Esophagus muscularis mucosa (tissue), 4 donors: ENCODE measurements around the gene ABHD5. TPM values are rescaled to one million over a fixed set of nuclear protein-coding genes. Genes with fewer than 3 reads are reported as not detected.
"Not testable (repeated sequence)": the region's sequence is repeated elsewhere in the genome, so short reads cannot be mapped to it uniquely, and the experiment has no call there.

ENCODE experiments used
- DNase-seq: peaks from one replicate; pipeline ENCODE4 v3.0.0-alpha.2; 2017; ENCODE audit errors: extremely low spot score
- H3K27ac ChIP-seq, 4 donors: fragments of 200-600 bp; sonication (generic); replicated peaks in 1 of 4; 1 replicate in 3 of 4; 2 replicates in 1 of 4; pipeline ENCODE4 v1.5.1; 2016 to 2019; ENCODE audit warnings: mild to moderate bottlenecking in 1 of 4
- H3K27me3 ChIP-seq, 4 donors: fragments of 200-600 bp; sonication (generic); one replicate each; pipeline versions ENCODE4 v1.5.1 to v1.6.0; 2016 to 2019
- H3K36me3 ChIP-seq, 4 donors: fragments of 200-600 bp; sonication (generic); one replicate each; pipeline ENCODE4 v1.5.1; 2016 to 2019
- H3K4me1 ChIP-seq, 4 donors: fragments of 200-600 bp; sonication (generic); one replicate each; pipeline ENCODE4 v1.5.1; 2016 to 2019
- H3K4me3 ChIP-seq, 4 donors: fragments of 200-600 bp; sonication (generic); 1 replicate in 2 of 4; 2 replicates in 2 of 4; pipeline ENCODE4 v1.5.1; 2016 to 2019; ENCODE audit warnings: mild to moderate bottlenecking in 4 of 4, moderate library complexity in 1 of 4
- H3K9me3 ChIP-seq, 4 donors: fragments of 200-600 bp; sonication (generic); 1 replicate in 3 of 4; 2 replicates in 1 of 4; pipeline ENCODE4 v1.5.1; 2016 to 2019
- CTCF ChIP-seq, 3 experiments: fragments of 200-600 bp in 2 of 3; fragments of 450-650 bp in 1 of 3; sonication (generic) in 2 of 3; IDR thresholded peaks; one replicate each; pipeline ENCODE4 v1.5.1; 2017 to 2019; ENCODE audit warnings: antibody characterized with exemption in 3 of 3, mild to moderate bottlenecking in 2 of 3, moderate library complexity in 1 of 3
- EP300 ChIP-seq: sonication (generic); formaldehyde crosslinking; IDR thresholded peaks from one replicate; pipeline ENCODE4 v1.6.1; 2017; ENCODE audit warnings: antibody characterized with exemption
- POLR2A ChIP-seq: fragments of 450-650 bp; IDR thresholded peaks from one replicate; pipeline ENCODE4 v1.6.1; 2017; ENCODE audit warnings: antibody characterized with exemption, moderate library complexity, mild to moderate bottlenecking, low read depth
- POLR2AphosphoS5 ChIP-seq, 2 donors: sonication (generic); formaldehyde crosslinking; IDR thresholded peaks; one replicate each; pipeline ENCODE4 v1.6.1; 2017; ENCODE audit warnings: antibody characterized with exemption in 2 of 2
- WGBS: methylation state at CpG from one replicate; pipeline ENCODE4 v1.1.5; 2018; 5-methylcytosine and 5-hydroxymethylcytosine counted together
- intact Hi-C: fragments of 100-400 bp; cut with DNase I; formaldehyde crosslinking; loops from one replicate; pipeline ENCODE4 v1.15.1; 2023
- total RNA-seq, 4 donors: library from RNA; depleted of rRNA; stranded (reverse); fragments of >200 nt; gene quantifications; one replicate each; pipeline versions ENCODE4 v1.1.0 to v1.2.1, GENCODE V29; 2016

ABHD5 gene
- total RNA-seq, 4 donors from 2014 or later, result 22.3 to 40.3 (median 31.4) TPM

- WGBS, result 97% methylated on average over 3 of the region's 3 CpGs
- DNase-seq, result no peak
Measured at GRCh38 chr3:43648957-43649356, 41.8 kb upstream of the ABHD5 start.

GRCh38 chr3:43649365-43649968 lies 41.3 kb upstream of the ABHD5 start:
- Histone ChIP-seq H3K4me3 (no peak overlapping the region), H3K27ac (no peak overlapping the region), H3K36me3 (no peaks in the 10 kb centered on the region), H3K9me3 (no peaks in the 10 kb centered on the region), H3K4me1 (no peaks in the 10 kb centered on the region), H3K27me3 (no peaks in the 10 kb centered on the region)
- intact Hi-C loops, result no loop called here
- TF ChIP-seq POLR2AphosphoS5 (IDR thresholded peaks at IDR 0.05) (no peak), CTCF (IDR thresholded peaks at IDR 0.05) (no peak), POLR2A (no peak), EP300 (no peak)
- WGBS, result 68% methylated on average over 6 of the region's 6 CpGs
- no peak for DNase-seq

More at GRCh38 chr3:43648957-43649356, 41.8 kb upstream of the ABHD5 start:
- no peak overlapping the region for H3K4me3 ChIP-seq
- H3K27me3 ChIP-seq, result no peaks in the 10 kb centered on the region
- intact Hi-C loops, result no loop called here
- H3K27ac ChIP-seq, result no peak overlapping the region
- H3K36me3 ChIP-seq, result no peaks in the 10 kb centered on the region
- no peaks in the 10 kb centered on the region for H3K9me3 ChIP-seq
- no peak for TF ChIP-seq CTCF (IDR thresholded peaks at IDR 0.05)
- no peak for TF ChIP-seq POLR2AphosphoS5 (IDR thresholded peaks at IDR 0.05)
- TF ChIP-seq EP300, result no peak
- no peak for TF ChIP-seq POLR2A
- no peaks in the 10 kb centered on the region for H3K4me1 ChIP-seq

GRCh38 chr3:43650345-43650744 lies 40.4 kb upstream of the ABHD5 start:
- Histone ChIP-seq H3K4me1 (no peaks in the 10 kb centered on the region), H3K27ac (no peak overlapping the region), H3K36me3 (no peaks in the 10 kb centered on the region), H3K27me3 (no peaks in the 10 kb centered on the region), H3K9me3 (no peaks in the 10 kb centered on the region), H3K4me3 (no peak overlapping the region)
- intact Hi-C loops, result no loop called here
- TF ChIP-seq POLR2A (no peak), EP300 (no peak), POLR2AphosphoS5 (IDR thresholded peaks at IDR 0.05) (no peak), CTCF (IDR thresholded peaks at IDR 0.05) (no peak)
- no peak for DNase-seq
- WGBS, result 90% methylated on average over 1 of the region's 1 CpG

GRCh38 chr3:43656390-43656789 lies 34.3 kb upstream of the ABHD5 start:
- H3K27ac ChIP-seq, DNase-seq, H3K27me3 ChIP-seq, H3K9me3 ChIP-seq, H3K4me1 ChIP-seq, H3K4me3 ChIP-seq, intact Hi-C loops, H3K36me3 ChIP-seq: not testable (repeated sequence)
- 96% methylated on average over 19 of the region's 22 CpGs for WGBS

GRCh38 chr3:43659250-43659880 lies 31.4 kb upstream of the ABHD5 start:
- no peak overlapping the region for H3K4me3 ChIP-seq
- H3K27me3 ChIP-seq, result no peaks in the 10 kb centered on the region
- DNase-seq, result no peak
- H3K27ac ChIP-seq, result no peak overlapping the region
- intact Hi-C loops, result no loop called here
- no peaks in the 10 kb centered on the region for H3K9me3 ChIP-seq
- H3K4me1 ChIP-seq, result no peaks in the 10 kb centered on the region
- WGBS, result 91% methylated on average over 9 of the region's 13 CpGs
- no peaks in the 10 kb centered on the region for H3K36me3 ChIP-seq
- no peak for TF ChIP-seq POLR2A
- no peak for TF ChIP-seq CTCF (IDR thresholded peaks at IDR 0.05)
- TF ChIP-seq EP300, result no peak
- TF ChIP-seq POLR2AphosphoS5 (IDR thresholded peaks at IDR 0.05), result no peak

- H3K27ac ChIP-seq, H3K27me3 ChIP-seq, H3K4me1 ChIP-seq, DNase-seq, H3K4me3 ChIP-seq, H3K36me3 ChIP-seq, intact Hi-C loops, H3K9me3 ChIP-seq: not testable (repeated sequence)
- 90% methylated on average over 1 of the region's 1 CpG for WGBS
Measured at GRCh38 chr3:43661376-43661775, 29.4 kb upstream of the ABHD5 start.

GRCh38 chr3:43665011-43665410 lies 25.7 kb upstream of the ABHD5 start:
- H3K9me3 ChIP-seq, H3K27ac ChIP-seq, DNase-seq, H3K4me3 ChIP-seq, H3K27me3 ChIP-seq, H3K4me1 ChIP-seq, H3K36me3 ChIP-seq, intact Hi-C loops: not testable (repeated sequence)
- 89% methylated on average over 3 of the region's 3 CpGs for WGBS
